Measurements from ENCODE around the gene BCCIP. TPM values are rescaled to one million over a fixed set of nuclear protein-coding genes. Genes with fewer than 3 reads are reported as not detected.

BCCIP gene
- total RNA-seq, 4 donors from 2014 or later = 33.7 to 82.5 (median 45.9) TPM

DNA sequence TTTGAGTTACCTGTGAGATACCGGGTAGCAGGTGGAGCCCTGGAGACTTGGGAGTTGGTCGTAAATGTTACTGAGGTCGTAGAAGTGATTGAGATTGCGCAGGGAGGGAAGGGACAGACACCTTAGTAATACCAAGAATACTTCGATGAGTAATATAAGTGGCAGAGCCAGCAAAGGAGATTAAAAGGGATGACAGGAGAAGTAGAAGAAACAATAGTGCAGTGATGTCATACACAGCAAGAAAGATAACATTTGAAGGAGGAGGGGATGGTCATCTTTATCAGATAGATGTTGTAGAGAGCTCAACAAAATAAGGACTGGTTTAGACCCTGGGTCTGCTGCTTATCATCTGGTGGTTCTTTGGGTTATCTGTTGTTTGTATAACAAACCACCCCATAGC, 5.0 kb downstream of the BCCIP start:
- TF ChIP-seq, protein P1, sequence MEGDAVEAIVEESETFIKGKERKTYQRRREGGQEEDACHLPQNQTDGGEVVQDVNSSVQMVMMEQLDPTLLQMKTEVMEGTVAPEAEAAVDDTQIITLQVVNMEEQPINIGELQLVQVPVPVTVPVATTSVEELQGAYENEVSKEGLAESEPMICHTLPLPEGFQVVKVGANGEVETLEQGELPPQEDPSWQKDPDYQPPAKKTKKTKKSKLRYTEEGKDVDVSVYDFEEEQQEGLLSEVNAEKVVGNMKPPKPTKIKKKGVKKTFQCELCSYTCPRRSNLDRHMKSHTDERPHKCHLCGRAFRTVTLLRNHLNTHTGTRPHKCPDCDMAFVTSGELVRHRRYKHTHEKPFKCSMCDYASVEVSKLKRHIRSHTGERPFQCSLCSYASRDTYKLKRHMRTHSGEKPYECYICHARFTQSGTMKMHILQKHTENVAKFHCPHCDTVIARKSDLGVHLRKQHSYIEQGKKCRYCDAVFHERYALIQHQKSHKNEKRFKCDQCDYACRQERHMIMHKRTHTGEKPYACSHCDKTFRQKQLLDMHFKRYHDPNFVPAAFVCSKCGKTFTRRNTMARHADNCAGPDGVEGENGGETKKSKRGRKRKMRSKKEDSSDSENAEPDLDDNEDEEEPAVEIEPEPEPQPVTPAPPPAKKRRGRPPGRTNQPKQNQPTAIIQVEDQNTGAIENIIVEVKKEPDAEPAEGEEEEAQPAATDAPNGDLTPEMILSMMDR (IDR thresholded peaks at IDR 0.05; ENCODE audit: low read depth) = no peak

DNA sequence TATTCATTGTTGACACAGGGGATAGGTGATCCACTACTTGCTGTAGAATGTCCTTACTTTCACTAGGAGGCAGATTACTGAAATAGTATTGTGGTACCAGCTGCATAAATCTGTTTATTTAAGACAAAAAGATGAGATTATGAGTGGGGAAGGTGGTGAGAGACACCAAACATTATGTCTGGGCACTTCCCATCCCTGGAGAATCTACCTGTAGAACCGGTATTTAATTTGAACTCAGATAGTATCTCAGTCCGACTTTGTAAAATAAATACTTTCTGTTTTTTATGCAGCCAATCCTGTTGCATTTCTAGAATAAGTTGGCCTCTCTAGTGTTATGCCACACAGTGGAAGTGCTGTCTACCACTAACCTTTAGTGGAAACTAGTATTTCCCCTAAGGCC, 13.4 kb downstream of the BCCIP start:
- TF ChIP-seq, protein P1 (IDR thresholded peaks at IDR 0.05; ENCODE audit: low read depth) = no peak

DNA sequence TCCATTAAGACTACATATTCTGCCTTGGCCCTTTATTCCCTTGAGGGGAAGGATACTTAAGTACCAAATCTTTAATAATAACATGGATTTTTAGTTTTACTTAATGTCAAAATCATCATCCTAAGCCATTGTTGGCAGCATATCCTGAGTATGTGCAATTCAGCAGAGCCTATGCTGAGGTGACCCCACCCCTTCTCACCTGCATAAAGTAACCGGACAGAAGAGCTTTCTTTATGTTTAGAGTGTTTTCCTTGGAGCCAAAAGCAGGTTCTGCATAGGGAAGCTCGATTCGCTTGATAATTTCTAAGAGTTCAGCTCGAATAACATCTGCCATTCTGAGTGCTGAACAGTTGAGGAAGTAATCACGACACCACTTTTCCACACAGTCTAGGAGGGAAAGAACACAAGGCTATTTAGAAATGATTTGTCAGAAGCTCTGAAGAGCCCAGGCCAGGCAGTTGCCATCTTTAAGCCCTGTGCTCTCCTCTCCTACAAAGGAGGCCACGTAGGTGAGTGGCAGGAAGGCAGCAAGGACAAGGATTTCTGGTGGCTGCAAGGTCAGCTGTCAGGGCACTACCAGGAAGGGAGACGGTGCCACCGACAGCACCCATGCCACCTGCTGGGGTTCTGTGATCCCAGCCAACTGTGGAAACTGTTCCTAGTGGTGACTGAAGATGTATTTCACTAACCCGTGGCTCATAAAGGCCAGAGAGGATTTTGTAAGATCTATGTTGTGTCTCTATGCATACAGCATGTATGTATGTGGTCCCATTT, 15.6 kb downstream of the BCCIP start:
- TF ChIP-seq, protein P1 (IDR thresholded peaks at IDR 0.05; ENCODE audit: low read depth) = no peak

DNA sequence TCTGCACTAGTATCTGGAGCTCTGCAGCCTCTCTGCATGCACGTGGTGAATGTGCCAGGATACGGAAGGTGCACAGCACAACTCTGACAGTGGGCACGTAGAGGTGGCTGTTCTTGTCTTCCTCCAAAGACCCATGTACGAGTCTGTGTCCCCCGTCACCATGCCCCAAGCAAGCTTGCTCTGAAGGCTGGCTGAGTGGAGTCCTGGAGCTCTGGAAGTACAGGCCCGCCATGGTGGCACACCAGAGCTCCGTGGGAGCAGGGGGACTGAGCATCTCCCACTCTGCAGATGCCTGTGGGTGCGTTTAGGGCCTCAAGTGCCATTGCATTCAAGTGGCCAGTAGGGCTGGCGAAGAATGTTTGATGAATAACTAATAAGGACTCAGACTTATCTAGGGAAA, 17.1 kb downstream of the BCCIP start:
- TF ChIP-seq, protein P1 (IDR thresholded peaks at IDR 0.05; ENCODE audit: low read depth) = no peak

DNA sequence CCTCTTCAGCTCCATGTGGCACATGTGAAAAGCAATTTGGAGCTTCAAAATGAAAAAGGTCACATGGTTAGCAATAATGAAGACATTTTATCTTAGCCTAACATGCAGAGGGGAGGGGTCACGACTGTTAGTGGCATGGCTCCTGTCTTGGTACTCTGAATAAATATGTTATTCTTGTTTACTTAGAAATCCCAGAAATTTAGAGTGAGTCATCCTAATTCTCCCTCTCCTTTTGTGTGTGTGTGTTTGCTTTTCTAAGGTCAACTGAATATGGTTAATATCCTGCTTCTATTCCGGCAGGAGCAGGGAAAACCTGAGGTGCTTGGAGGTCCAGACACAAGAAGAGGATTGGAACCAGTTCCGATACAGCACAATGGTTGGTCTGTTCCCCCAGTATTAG, 17.6 kb downstream of the BCCIP start:
- TF ChIP-seq, protein P1 (IDR thresholded peaks at IDR 0.05; ENCODE audit: low read depth) = no peak

DNA sequence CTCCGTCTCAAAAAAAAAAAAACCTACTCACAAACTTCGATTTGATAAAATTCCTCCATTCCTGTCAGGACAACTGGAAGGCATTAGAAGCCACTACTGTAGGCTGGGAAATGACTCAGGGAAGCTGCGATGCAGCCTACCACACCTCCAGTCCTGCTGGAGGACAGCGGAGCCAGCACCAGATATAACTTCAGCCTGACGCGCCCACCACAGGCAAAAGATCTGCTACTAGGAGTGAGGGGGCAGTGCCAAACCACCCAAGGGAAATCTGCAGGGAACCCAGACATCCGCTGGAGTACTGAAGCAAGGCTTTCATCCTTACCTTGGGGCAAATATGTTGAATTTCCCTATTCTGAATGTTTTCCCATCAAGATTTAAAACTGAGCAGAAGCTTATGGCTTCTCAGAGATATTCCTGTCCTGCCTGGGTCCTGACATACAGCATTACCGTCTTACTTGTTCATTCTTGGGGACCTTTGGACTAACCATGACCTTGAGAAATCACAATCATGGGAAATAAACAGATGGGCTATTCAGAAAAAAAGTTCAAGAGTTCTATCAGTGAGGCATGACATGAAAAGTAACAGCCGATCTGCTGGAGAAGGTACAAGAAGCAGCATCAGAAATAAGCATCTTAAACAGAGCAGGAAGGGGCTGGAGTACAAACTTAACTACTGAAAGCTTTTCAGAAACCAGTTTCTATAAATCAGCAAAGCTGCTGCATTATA, 20.4 kb downstream of the BCCIP start:
- TF ChIP-seq, protein P1 (IDR thresholded peaks at IDR 0.05; ENCODE audit: low read depth) = no peak

DNA sequence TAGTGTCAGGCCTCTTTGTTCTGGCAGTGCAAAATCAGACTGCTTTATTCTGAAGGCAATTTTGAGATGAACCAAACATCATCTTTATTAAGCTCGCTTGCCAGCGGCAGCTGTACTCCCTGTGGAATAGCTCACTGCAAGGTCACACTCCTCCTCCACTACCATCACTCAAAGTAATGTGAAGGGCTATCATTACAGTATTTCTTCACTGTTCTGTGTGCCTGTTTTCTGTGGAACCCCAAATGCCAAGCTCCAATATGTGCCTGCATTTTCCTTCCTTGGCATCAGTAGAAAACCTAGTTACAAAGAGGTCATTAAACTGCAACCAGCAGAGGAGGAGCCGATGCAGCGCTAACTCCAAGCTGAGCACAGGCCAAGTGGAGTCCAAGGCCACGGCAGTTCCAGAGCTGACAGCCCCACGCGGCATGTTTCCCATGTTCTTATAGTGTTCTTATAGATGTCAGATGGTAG, 21.4 kb downstream of the BCCIP start:
- TF ChIP-seq, protein P1 (IDR thresholded peaks at IDR 0.05; ENCODE audit: low read depth) = no peak

Measured in subcutaneous adipose tissue (tissue), 4 donors.